SU-DHL-6 (cell line): ENCODE results near the gene COLQ.
"Not testable (repeated sequence)": the region's sequence is repeated elsewhere in the genome, so short reads cannot be mapped to it uniquely, and the experiment has no call there.

Source experiments
- H2AFZ ChIP-seq: fragments of 200-600 bp; sonication (generic); 2 replicates; pipeline ENCODE4 v1.6.1; 2014; ENCODE audit warnings: low read depth, mild to moderate bottlenecking, moderate library complexity, mixed read lengths, antibody characterized with exemption, low read length; ENCODE audit not compliant: severe bottlenecking
- H3F3A ChIP-seq: fragments of 200-600 bp; shearing (Covaris generic); 2 replicates; pipeline ENCODE4 v1.6.0; 2016; ENCODE audit warnings: antibody characterized with exemption, mild to moderate bottlenecking; ENCODE audit not compliant: insufficient read depth
- H3K27ac ChIP-seq: fragments of 200-600 bp; sonication (generic); 2 replicates; pipeline ENCODE4 v1.5.1; 2016; ENCODE audit warnings: low read depth, mild to moderate bottlenecking, low read length, moderate library complexity, mixed read lengths
- H3K27me3 ChIP-seq: fragments of 200-600 bp; sonication (generic), shearing (Covaris generic); 2 replicates; pipeline ENCODE4 v1.6.0; 2014; ENCODE audit warnings: mild to moderate bottlenecking, low read length
- H3K36me3 ChIP-seq: fragments of 200-600 bp; sonication (generic); 2 replicates; pipeline ENCODE4 v1.6.1; 2014; ENCODE audit warnings: mild to moderate bottlenecking, low read length, mixed read lengths
- H3K4me2 ChIP-seq: fragments of 300-600, 200-600 bp; shearing (Covaris generic), sonication (generic); 2 replicates; pipeline ENCODE4 v1.6.0; 2014; ENCODE audit warnings: low read length, low read depth, mild to moderate bottlenecking; ENCODE audit not compliant: poor library complexity, severe bottlenecking
- H3K4me3 ChIP-seq: fragments of 200-600 bp; sonication (generic); 2 replicates; pipeline ENCODE4 v1.5.1; 2014; ENCODE audit warnings: antibody characterized with exemption, low read length, mild to moderate bottlenecking, mixed read lengths; ENCODE audit not compliant: insufficient read depth, poor library complexity, severe bottlenecking
- H3K79me2 ChIP-seq: fragments of 200-600 bp; sonication (generic); 2 replicates; pipeline ENCODE4 v1.6.1; 2014; ENCODE audit warnings: mild to moderate bottlenecking, low read length, moderate library complexity; ENCODE audit not compliant: insufficient read depth
- H3K9ac ChIP-seq: fragments of 200-600 bp; sonication (generic); 2 replicates; pipeline ENCODE4 v1.7.0; 2014; ENCODE audit warnings: mild to moderate bottlenecking, low read length
- H3K9me2 ChIP-seq: fragments of 200-600 bp; sonication (generic); replicated peaks from 2 replicates; pipeline ENCODE4 v1.6.1; 2014; ENCODE audit warnings: low read length; ENCODE audit not compliant: insufficient read depth
- H3K9me3 ChIP-seq: fragments of 200-600 bp; sonication (generic); 2 replicates; pipeline ENCODE4 v1.6.1; 2014; ENCODE audit warnings: low read length, mixed read lengths; ENCODE audit not compliant: insufficient read depth
- H4K20me1 ChIP-seq: fragments of 200-600 bp; sonication (generic); 2 replicates; pipeline ENCODE4 v1.6.1; 2014; ENCODE audit warnings: low read depth, mild to moderate bottlenecking, antibody characterized with exemption, low read length, moderate library complexity, mixed read lengths
- CTCF ChIP-seq: fragments of 200-600 bp; sonication (generic); IDR thresholded peaks from one replicate; pipeline ENCODE4 v1.5.1; 2017; ENCODE audit warnings: antibody characterized with exemption, mild to moderate bottlenecking, low read length, moderate library complexity; ENCODE audit not compliant: insufficient read depth, poor library complexity, severe bottlenecking
- EZH2phosphoT487 ChIP-seq: fragments of 200-600 bp; sonication (generic), shearing (Covaris generic); conservative IDR thresholded peaks from 2 replicates; pipeline ENCODE4 v1.6.1; 2018; ENCODE audit warnings: mild to moderate bottlenecking, antibody characterized with exemption, low read length, moderate library complexity, mixed read lengths

The COLQ gene

GRCh38 chr3:15536856-15537255 lies 15.3 kb upstream of the COLQ start:
- Histone ChIP-seq H3K9ac (no peak overlapping the region), H4K20me1 (no peaks in the 10 kb centered on the region), H3K9me2 (no peaks in the 10 kb centered on the region), H2AFZ (no peak overlapping the region), H3K36me3 (no peaks in the 10 kb centered on the region), H3F3A (no peaks in the 10 kb centered on the region), H3K4me3 (no peak overlapping the region), H3K27me3 (no peaks in the 10 kb centered on the region), H3K9me3 (no peaks in the 10 kb centered on the region), H3K79me2 (no peaks in the 10 kb centered on the region), H3K4me2 (no peak overlapping the region), H3K27ac (no peak overlapping the region)
- TF ChIP-seq EZH2phosphoT487 (no peak), CTCF (no peak)

GRCh38 chr3:15535732-15536131 lies 14.2 kb upstream of the COLQ start:
- H3K9ac ChIP-seq = no peak overlapping the region
- no peak overlapping the region for H3K27ac ChIP-seq
- no peaks in the 10 kb centered on the region for H3K9me3 ChIP-seq
- H4K20me1 ChIP-seq = no peaks in the 10 kb centered on the region
- H3K27me3 ChIP-seq = no peaks in the 10 kb centered on the region
- TF ChIP-seq EZH2phosphoT487 (no peak), CTCF (no peak)
- H2AFZ ChIP-seq = no peak overlapping the region
- no peaks in the 10 kb centered on the region for H3F3A ChIP-seq
- no peak overlapping the region for H3K4me3 ChIP-seq
- H3K36me3 ChIP-seq = no peaks in the 10 kb centered on the region
- H3K9me2 ChIP-seq = no peaks in the 10 kb centered on the region
- H3K79me2 ChIP-seq = no peaks in the 10 kb centered on the region
- H3K4me2 ChIP-seq = no peak overlapping the region

- not testable (repeated sequence) for H3K4me2 ChIP-seq, H3K4me3 ChIP-seq, H3K9ac ChIP-seq, H4K20me1 ChIP-seq, H3K27me3 ChIP-seq, H3K79me2 ChIP-seq, H3K9me2 ChIP-seq, H3K36me3 ChIP-seq, H3K27ac ChIP-seq, H2AFZ ChIP-seq, H3F3A ChIP-seq, H3K9me3 ChIP-seq
Observed at GRCh38 chr3:15532614-15533013, 11.1 kb upstream of the COLQ start.

- Histone ChIP-seq H3K27me3 (no peaks in the 10 kb centered on the region), H3K27ac (no peak overlapping the region), H3F3A (no peaks in the 10 kb centered on the region), H4K20me1 (no peaks in the 10 kb centered on the region), H3K36me3 (no peaks in the 10 kb centered on the region), H3K79me2 (no peaks in the 10 kb centered on the region), H3K9me3 (no peaks in the 10 kb centered on the region), H2AFZ (no peak overlapping the region), H3K9ac (no peak overlapping the region), H3K4me3 (no peak overlapping the region), H3K9me2 (no peaks in the 10 kb centered on the region), H3K4me2 (no peak overlapping the region)
- TF ChIP-seq EZH2phosphoT487 (no peak), CTCF (no peak)
Observed at GRCh38 chr3:15531346-15531745, 9.8 kb upstream of the COLQ start.
